Measurements from ENCODE around the gene MPPE1. TPM values are rescaled to one million over a fixed set of nuclear protein-coding genes. Genes with fewer than 3 reads are reported as not detected.
"Not testable (repeated sequence)": the region's sequence is repeated elsewhere in the genome, so short reads cannot be mapped to it uniquely, and the experiment has no call there.

MPPE1 gene
- total and polyA plus RNA-seq, 12 donors, result 17.0 to 44.7 (median 31.2) TPM

DNA sequence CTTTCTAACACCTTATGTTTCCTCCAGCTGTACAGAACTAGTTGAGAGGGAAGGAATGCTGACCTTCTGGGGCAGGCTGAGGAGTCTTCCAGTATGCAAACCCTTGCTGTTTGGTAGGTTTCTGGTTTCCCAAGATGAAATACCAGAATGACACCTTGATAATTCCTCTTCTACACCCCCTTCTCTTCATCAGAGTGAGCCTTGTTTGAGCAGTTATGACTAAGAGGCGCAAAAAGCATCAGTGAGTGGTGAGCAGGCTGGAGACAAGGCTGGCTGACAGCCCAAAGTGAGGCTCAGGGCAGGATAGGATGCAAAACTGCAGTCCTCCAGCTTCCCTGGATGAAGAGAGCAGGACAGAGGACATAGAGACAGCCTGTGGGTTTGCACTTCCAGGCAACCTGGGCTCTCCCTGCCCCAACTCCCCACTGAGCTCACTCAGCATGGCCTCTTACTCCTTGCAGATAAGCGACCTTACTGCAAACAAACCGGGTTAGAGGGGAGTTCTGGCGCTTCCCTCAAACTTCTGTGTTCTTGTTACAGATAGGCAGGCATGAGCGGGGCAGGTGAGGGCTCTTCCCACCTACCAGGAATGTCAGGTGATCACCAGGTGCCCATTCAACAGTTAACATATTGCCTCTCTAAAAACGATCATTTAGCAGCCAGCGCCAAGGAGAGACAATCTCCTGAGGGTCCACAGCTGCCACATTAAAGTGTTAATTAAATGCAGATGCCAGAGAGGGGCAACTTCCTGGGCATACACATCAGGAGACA, 5.4 kb downstream of the MPPE1 start:
- H3K27ac ChIP-seq, result no peak overlapping the region
- peaks cover 0 to 10% of the 10 kb centered on the region in 2 donors for H3K4me1 ChIP-seq (replicated peaks in 1 of 2)
- H3K9me3 ChIP-seq (replicated peaks in 1 of 3), result no peaks in the 10 kb centered on the region
- no peak for DNase-seq
- TF ChIP-seq CTCF (IDR thresholded peaks at IDR 0.05) (no peak), POLR2A (IDR thresholded peaks at IDR 0.05) (no peak)
- WGBS, 4 donors, result 81 to 84% (median 83%) methylated on average over 6 to 7 of the region's 7 CpGs
- no peaks in the 10 kb centered on the region for H3K27me3 ChIP-seq
- H3K36me3 ChIP-seq (replicated peaks in 1 of 2), result peaks cover 0 to 6% of the 10 kb centered on the region in 2 donors
- intact Hi-C loops (cut with DNase I), result loop anchor here in 1 of 2 donors (10.0 kb wide), 1 partner anchor 48 kb away; the partner anchor contains the start of gene CHMP1B
- no peak overlapping the region for H3K4me3 ChIP-seq

DNA sequence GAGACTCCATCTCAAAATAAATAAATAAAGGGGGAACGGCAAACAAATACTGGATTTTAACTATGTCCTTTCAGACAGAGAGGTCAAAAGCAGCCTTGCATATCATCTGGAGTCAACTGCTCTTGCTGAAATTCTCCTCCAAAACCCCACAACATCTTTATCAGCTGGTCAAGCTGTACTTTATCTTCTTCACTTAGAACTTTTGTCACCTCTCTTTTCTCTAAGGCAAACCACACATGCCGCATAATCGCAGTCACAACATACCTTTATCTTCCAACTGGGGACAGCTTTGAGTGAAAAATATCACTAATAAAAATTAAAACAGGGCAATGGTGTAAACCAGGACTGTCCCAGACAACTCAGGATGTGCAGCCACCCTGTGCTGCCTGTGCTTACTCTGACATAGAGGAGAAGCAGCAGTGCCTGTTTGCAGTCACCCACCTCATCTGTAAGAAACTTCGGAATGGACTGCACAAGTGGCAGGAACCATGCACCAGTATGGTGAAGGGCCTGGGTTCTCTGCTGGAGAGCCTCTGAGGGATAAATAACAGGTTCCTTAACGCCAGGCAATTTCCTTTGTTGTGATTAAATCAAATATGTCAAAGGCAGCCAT, 6.2 kb downstream of the MPPE1 start:
- no peaks in the 10 kb centered on the region for H3K27me3 ChIP-seq
- intact Hi-C loops (cut with DNase I), result loop anchor here in 1 of 2 donors (10.0 kb wide), 1 partner anchor 47 kb away; the partner anchor contains the start of gene CHMP1B
- no peaks in the 10 kb centered on the region for H3K9me3 ChIP-seq (replicated peaks in 1 of 3)
- peaks cover 0 to 6% of the 10 kb centered on the region in 2 donors for H3K36me3 ChIP-seq (replicated peaks in 1 of 2)
- no peak overlapping the region for H3K4me3 ChIP-seq
- 83 to 93% (median 88%) methylated on average over 5 of the region's 5 CpGs for WGBS, 4 donors
- peaks cover 0 to 2% of the 10 kb centered on the region in 2 donors for H3K4me1 ChIP-seq (replicated peaks in 1 of 2)
- H3K27ac ChIP-seq, result no peak overlapping the region
- DNase-seq, result no peak
- TF ChIP-seq CTCF (IDR thresholded peaks at IDR 0.05), result no peak
- TF ChIP-seq POLR2A (IDR thresholded peaks at IDR 0.05), result no peak

DNA sequence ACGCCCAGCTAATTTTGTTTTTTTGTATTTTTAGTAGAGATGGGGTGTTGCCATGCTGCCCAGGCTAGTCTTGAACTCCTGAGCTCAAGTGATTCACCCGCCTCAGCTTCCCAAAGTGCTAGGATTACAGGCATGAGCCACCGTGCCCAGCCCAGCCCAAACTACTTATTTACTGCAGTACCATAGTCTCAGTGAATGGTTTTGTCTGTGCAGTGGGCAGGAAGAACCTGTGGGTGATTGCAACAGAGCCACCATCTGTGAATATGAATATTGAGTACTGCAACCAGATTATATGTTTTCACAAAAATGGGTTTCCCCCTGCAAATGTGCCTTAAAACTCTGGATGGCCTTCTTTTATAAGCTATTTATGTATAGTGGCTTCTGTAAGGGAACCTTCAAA, 9.1 kb downstream of the MPPE1 start:
- Histone ChIP-seq H3K36me3 (replicated peaks in 1 of 2) (peaks cover 0 to 12% of the 10 kb centered on the region in 2 donors), H3K4me3 (no peak overlapping the region), H3K9me3 (replicated peaks in 1 of 3) (no peaks in the 10 kb centered on the region), H3K27ac (no peak overlapping the region), H3K27me3 (no peaks in the 10 kb centered on the region), H3K4me1 (replicated peaks in 1 of 2) (no peaks in the 10 kb centered on the region)
- intact Hi-C loops (cut with DNase I), result no loop called here
- no peak for DNase-seq
- WGBS, 4 donors, result 85 to 95% (median 90%) methylated on average over 2 to 3 of the region's 3 CpGs
- TF ChIP-seq POLR2A (IDR thresholded peaks at IDR 0.05) (no peak), CTCF (IDR thresholded peaks at IDR 0.05) (no peak)

DNA sequence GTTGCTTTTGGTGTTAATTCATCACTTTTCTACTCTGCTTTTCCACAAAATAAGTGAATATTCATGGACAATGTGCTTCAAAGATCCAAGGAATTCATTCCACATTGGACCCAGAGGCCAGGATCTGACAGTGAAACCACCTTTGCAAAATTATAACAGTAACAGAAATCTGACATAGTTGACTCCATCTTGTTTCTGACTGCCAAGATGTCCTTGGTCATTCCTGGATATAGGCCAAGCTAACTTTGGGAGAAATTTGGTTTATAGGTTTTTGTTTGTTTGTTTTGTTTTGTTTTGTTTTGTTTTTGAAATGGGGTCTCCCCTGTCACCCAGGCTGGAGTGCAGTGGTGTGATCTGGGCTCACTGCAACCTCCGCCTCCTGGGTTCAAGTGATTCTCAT, 10.3 kb downstream of the MPPE1 start:
- no peak for DNase-seq
- H3K27me3 ChIP-seq, result no peaks in the 10 kb centered on the region
- no peaks in the 10 kb centered on the region for H3K4me1 ChIP-seq (replicated peaks in 1 of 2)
- H3K4me3 ChIP-seq, result no peak overlapping the region
- H3K36me3 ChIP-seq (replicated peaks in 1 of 2), result peaks cover 0 to 13% of the 10 kb centered on the region in 2 donors
- H3K9me3 ChIP-seq (replicated peaks in 1 of 3), result no peaks in the 10 kb centered on the region
- no peak for TF ChIP-seq POLR2A (IDR thresholded peaks at IDR 0.05)
- intact Hi-C loops (cut with DNase I), result no loop called here
- H3K27ac ChIP-seq, result no peak overlapping the region
- WGBS, 4 donors, result 6 to 100% (median 98%) methylated on average over 1 of the region's 1 CpG

DNA sequence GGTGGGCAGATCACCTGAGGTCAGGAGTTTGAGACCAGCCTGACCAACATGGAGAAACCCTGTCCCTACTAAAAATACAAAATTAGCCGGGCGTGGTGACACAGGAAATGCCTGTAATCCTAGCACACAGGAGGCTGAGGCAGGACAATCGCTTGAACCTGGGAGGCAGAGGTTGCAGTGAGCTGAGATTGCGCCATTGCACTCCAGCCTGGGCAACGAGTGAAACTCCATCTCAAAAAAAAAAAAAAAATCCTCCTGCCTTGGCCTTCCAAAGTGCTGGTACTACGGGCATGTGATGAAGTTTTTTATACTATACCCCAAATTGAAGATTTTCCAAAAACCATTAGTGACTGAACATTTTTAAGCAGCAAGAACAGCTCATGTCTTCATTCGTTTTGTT, 15.7 kb downstream of the MPPE1 start:
- H3K9me3 ChIP-seq (replicated peaks in 1 of 3); DNase-seq; H3K27me3 ChIP-seq; H3K27ac ChIP-seq; H3K4me3 ChIP-seq; H3K4me1 ChIP-seq (replicated peaks in 1 of 2); intact Hi-C loops (cut with DNase I): not testable (repeated sequence)
- peaks cover 0 to 42% of the 10 kb centered on the region in 2 donors for H3K36me3 ChIP-seq (replicated peaks in 1 of 2)
- WGBS, 4 donors, result 73 to 82% (median 77%) methylated on average over 7 of the region's 7 CpGs

Measured in adrenal gland (tissue), 12 donors.